Neural cell (in vitro differentiated cells): Measurements from ENCODE around the gene BIRC6. TPM values are rescaled to one million over a fixed set of nuclear protein-coding genes. Genes with fewer than 3 reads are reported as not detected.

Experiments
- H2AFZ ChIP-seq: fragments of 200-600, 300-800 bp; sonication (generic), shearing (Covaris generic); 2 replicates; pipeline ENCODE4 v1.6.0; 2014; ENCODE audit warnings: low read depth, mild to moderate bottlenecking, antibody characterized with exemption, low read length, moderate library complexity
- H3F3A ChIP-seq: fragments of 200-600 bp; shearing (Covaris generic); 2 replicates; pipeline ENCODE4 v1.6.1; 2016; ENCODE audit warnings: mild to moderate bottlenecking, moderate library complexity, mixed read lengths, antibody characterized with exemption, low read length; ENCODE audit not compliant: insufficient read depth, poor library complexity, severe bottlenecking
- H3K27ac ChIP-seq: fragments of 200-600, 300-800 bp; sonication (generic), shearing (Covaris generic); 2 replicates; pipeline ENCODE4 v1.5.1; 2014; ENCODE audit warnings: mild to moderate bottlenecking, low read length, moderate library complexity
- H3K27me3 ChIP-seq: fragments of 300-800, 200-600 bp; sonication (generic), shearing (Covaris generic); 2 replicates; pipeline ENCODE4 v1.6.0; 2014; ENCODE audit warnings: mild to moderate bottlenecking, low read depth, low read length, moderate library complexity; ENCODE audit not compliant: insufficient read depth
- H3K36me3 ChIP-seq: fragments of 300-800, 200-600 bp; sonication (generic), shearing (Covaris generic); 2 replicates; pipeline ENCODE4 v1.5.1; 2014; ENCODE audit warnings: mild to moderate bottlenecking, antibody characterized with exemption, low read length, moderate library complexity; ENCODE audit not compliant: insufficient read depth
- H3K4me2 ChIP-seq: fragments of 300-800, 200-600 bp; sonication (generic), shearing (Covaris generic); 2 replicates; pipeline ENCODE4 v1.6.0; 2014; ENCODE audit warnings: mild to moderate bottlenecking, low read length
- H3K4me3 ChIP-seq: fragments of 300-800, 200-600 bp; sonication (generic), shearing (Covaris generic); 2 replicates; pipeline ENCODE4 v1.5.1; 2014; ENCODE audit warnings: mild to moderate bottlenecking, low read length, moderate library complexity
- H3K79me2 ChIP-seq: fragments of 200-600 bp; shearing (Covaris generic); replicated peaks from 2 replicates; pipeline ENCODE4 v1.6.0; 2014; ENCODE audit warnings: mild to moderate bottlenecking, low read length, moderate library complexity; ENCODE audit not compliant: insufficient read depth
- H3K9ac ChIP-seq: fragments of 300-800, 200-600 bp; sonication (generic), shearing (Covaris generic); 2 replicates; pipeline ENCODE4 v1.6.1; 2016; ENCODE audit warnings: mild to moderate bottlenecking, low read length, mixed read lengths
- H3K9me2 ChIP-seq: fragments of 200-600 bp; shearing (Covaris generic); 2 replicates; pipeline ENCODE4 v1.6.1; 2016; ENCODE audit warnings: mild to moderate bottlenecking, low read length, mixed read lengths; ENCODE audit not compliant: insufficient read depth
- H3K9me3 ChIP-seq: fragments of 200-600, 300-800 bp; sonication (generic), shearing (Covaris generic); 2 replicates; pipeline ENCODE4 v1.6.1; 2016; ENCODE audit warnings: mild to moderate bottlenecking, mixed run types, low read length, moderate library complexity, mixed read lengths
- H4K20me1 ChIP-seq: fragments of 200-600 bp; shearing (Covaris generic); 2 replicates; pipeline ENCODE4 v1.6.1; 2016; ENCODE audit warnings: mild to moderate bottlenecking, mixed run types; ENCODE audit not compliant: insufficient read depth
- EP300 ChIP-seq: fragments of 450-650 bp; conservative IDR thresholded peaks from 2 replicates; pipeline ENCODE4 v1.6.1; 2014; ENCODE audit warnings: antibody characterized with exemption, mild to moderate bottlenecking, moderate library complexity; ENCODE audit not compliant: poor library complexity, severe bottlenecking
- EZH2 ChIP-seq: fragments of 200-600, 300-800 bp; shearing (Covaris generic), sonication (generic); IDR thresholded peaks from 2 replicates; pipeline ENCODE4 v1.6.1; 2014; ENCODE audit warnings: antibody characterized with exemption, low read length, borderline replicate concordance, mild to moderate bottlenecking; ENCODE audit not compliant: insufficient read depth, poor library complexity, severe bottlenecking
- MXI1 ChIP-seq: fragments of 450-650 bp; conservative IDR thresholded peaks from 2 replicates; pipeline ENCODE4 v1.6.1; 2014; ENCODE audit warnings: antibody characterized with exemption, mild to moderate bottlenecking; ENCODE audit not compliant: poor library complexity, severe bottlenecking
- POLR2AphosphoS5 ChIP-seq: IDR thresholded peaks from 2 replicates; pipeline ENCODE4 v1.6.1; 2012
- RAD21 ChIP-seq: fragments of 450-650 bp; conservative IDR thresholded peaks from 2 replicates; pipeline ENCODE4 v1.6.1; 2014; ENCODE audit warnings: antibody characterized with exemption, mild to moderate bottlenecking, moderate library complexity
- SMC3 ChIP-seq: fragments of 450-650 bp; conservative IDR thresholded peaks from 2 replicates; pipeline ENCODE4 v1.6.1; 2014; ENCODE audit warnings: antibody characterized with exemption, mild to moderate bottlenecking, moderate library complexity; ENCODE audit not compliant: poor library complexity
- TAF1 ChIP-seq: IDR thresholded peaks from 2 replicates; pipeline ENCODE4 v1.6.1; 2012; ENCODE audit warnings: low read depth
- polyA plus RNA-seq: library from polyadenylated mRNA; depleted of rRNA; stranded (reverse); fragments of >200 nt; gene quantifications from 2 replicates; pipeline ENCODE4 v1.2.3, GENCODE V29; 2014
- TF ChIP-seq, protein P1 (sequence below): fragments of 450-650 bp; IDR thresholded peaks from 2 replicates; pipeline ENCODE4 v1.5.1; 2014; ENCODE audit warnings: antibody characterized with exemption, mild to moderate bottlenecking, moderate library complexity; ENCODE audit not compliant: poor library complexity, severe bottlenecking
- TF ChIP-seq, protein P2 (sequence below): IDR thresholded peaks from 2 replicates; pipeline ENCODE4 v1.6.1; 2012; ENCODE audit warnings: borderline replicate concordance

Gene BIRC6
- polyA plus RNA-seq, 1 donor from 2014 or later = 109 TPM

GRCh38 chr2:32489061-32489460, 132.2 kb downstream of the BIRC6 start:
- H3F3A ChIP-seq = no peaks in the 10 kb centered on the region
- no peaks in the 10 kb centered on the region for H3K9me2 ChIP-seq
- H3K36me3 ChIP-seq = peaks cover 7% of the 10 kb centered on the region
- H3K27ac ChIP-seq = no peak overlapping the region
- no peaks in the 10 kb centered on the region for H3K9me3 ChIP-seq
- H4K20me1 ChIP-seq = no peaks in the 10 kb centered on the region
- no peaks in the 10 kb centered on the region for H3K79me2 ChIP-seq
- H3K4me2 ChIP-seq = no peak overlapping the region
- TF ChIP-seq EZH2 = no peak
- TF ChIP-seq, protein P1, sequence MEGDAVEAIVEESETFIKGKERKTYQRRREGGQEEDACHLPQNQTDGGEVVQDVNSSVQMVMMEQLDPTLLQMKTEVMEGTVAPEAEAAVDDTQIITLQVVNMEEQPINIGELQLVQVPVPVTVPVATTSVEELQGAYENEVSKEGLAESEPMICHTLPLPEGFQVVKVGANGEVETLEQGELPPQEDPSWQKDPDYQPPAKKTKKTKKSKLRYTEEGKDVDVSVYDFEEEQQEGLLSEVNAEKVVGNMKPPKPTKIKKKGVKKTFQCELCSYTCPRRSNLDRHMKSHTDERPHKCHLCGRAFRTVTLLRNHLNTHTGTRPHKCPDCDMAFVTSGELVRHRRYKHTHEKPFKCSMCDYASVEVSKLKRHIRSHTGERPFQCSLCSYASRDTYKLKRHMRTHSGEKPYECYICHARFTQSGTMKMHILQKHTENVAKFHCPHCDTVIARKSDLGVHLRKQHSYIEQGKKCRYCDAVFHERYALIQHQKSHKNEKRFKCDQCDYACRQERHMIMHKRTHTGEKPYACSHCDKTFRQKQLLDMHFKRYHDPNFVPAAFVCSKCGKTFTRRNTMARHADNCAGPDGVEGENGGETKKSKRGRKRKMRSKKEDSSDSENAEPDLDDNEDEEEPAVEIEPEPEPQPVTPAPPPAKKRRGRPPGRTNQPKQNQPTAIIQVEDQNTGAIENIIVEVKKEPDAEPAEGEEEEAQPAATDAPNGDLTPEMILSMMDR = no peak
- TF ChIP-seq TAF1 = no peak
- TF ChIP-seq POLR2AphosphoS5 = no peak
- no peak for TF ChIP-seq RAD21
- TF ChIP-seq, protein P2, sequence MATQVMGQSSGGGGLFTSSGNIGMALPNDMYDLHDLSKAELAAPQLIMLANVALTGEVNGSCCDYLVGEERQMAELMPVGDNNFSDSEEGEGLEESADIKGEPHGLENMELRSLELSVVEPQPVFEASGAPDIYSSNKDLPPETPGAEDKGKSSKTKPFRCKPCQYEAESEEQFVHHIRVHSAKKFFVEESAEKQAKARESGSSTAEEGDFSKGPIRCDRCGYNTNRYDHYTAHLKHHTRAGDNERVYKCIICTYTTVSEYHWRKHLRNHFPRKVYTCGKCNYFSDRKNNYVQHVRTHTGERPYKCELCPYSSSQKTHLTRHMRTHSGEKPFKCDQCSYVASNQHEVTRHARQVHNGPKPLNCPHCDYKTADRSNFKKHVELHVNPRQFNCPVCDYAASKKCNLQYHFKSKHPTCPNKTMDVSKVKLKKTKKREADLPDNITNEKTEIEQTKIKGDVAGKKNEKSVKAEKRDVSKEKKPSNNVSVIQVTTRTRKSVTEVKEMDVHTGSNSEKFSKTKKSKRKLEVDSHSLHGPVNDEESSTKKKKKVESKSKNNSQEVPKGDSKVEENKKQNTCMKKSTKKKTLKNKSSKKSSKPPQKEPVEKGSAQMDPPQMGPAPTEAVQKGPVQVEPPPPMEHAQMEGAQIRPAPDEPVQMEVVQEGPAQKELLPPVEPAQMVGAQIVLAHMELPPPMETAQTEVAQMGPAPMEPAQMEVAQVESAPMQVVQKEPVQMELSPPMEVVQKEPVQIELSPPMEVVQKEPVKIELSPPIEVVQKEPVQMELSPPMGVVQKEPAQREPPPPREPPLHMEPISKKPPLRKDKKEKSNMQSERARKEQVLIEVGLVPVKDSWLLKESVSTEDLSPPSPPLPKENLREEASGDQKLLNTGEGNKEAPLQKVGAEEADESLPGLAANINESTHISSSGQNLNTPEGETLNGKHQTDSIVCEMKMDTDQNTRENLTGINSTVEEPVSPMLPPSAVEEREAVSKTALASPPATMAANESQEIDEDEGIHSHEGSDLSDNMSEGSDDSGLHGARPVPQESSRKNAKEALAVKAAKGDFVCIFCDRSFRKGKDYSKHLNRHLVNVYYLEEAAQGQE = no peak
- TF ChIP-seq EP300 = no peak
- TF ChIP-seq SMC3 = no peak
- H2AFZ ChIP-seq = no peak overlapping the region
- H3K4me3 ChIP-seq = no peak overlapping the region
- H3K9ac ChIP-seq = no peak overlapping the region
- no peaks in the 10 kb centered on the region for H3K27me3 ChIP-seq

DNA sequence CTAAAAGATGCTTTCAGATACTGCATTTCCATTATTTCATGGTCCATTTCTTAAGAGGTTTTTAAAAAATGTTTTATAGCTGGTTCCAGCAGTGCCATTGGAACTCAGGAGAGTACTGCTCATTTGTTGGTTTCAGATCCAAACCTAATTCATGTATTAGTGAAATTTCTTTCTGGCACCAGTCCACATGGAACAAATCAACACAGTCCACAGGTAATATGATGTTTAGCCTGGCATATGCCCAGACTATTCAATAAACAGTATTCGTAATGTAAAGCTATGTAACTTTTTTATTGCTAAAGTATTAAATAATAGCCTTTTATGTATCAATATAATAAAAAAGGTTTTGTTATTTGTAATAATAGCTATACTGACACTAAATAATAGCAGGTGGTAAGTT, 134.5 kb downstream of the BIRC6 start:
- TF ChIP-seq MXI1 = no peak
- no peak for TF ChIP-seq POLR2AphosphoS5
- no peak for TF ChIP-seq RAD21
- no peak for TF ChIP-seq SMC3
- no peak for TF ChIP-seq TAF1
- TF ChIP-seq EZH2 = no peak
- H4K20me1 ChIP-seq = no peaks in the 10 kb centered on the region
- H2AFZ ChIP-seq = no peak overlapping the region
- H3K79me2 ChIP-seq = no peaks in the 10 kb centered on the region
- H3K36me3 ChIP-seq = peaks cover 3% of the 10 kb centered on the region
- H3K9ac ChIP-seq = no peak overlapping the region
- H3K4me2 ChIP-seq = no peak overlapping the region
- H3F3A ChIP-seq = no peaks in the 10 kb centered on the region
- no peaks in the 10 kb centered on the region for H3K9me2 ChIP-seq
- no peaks in the 10 kb centered on the region for H3K9me3 ChIP-seq
- no peak overlapping the region for H3K27ac ChIP-seq
- no peak overlapping the region for H3K4me3 ChIP-seq
- no peaks in the 10 kb centered on the region for H3K27me3 ChIP-seq

DNA sequence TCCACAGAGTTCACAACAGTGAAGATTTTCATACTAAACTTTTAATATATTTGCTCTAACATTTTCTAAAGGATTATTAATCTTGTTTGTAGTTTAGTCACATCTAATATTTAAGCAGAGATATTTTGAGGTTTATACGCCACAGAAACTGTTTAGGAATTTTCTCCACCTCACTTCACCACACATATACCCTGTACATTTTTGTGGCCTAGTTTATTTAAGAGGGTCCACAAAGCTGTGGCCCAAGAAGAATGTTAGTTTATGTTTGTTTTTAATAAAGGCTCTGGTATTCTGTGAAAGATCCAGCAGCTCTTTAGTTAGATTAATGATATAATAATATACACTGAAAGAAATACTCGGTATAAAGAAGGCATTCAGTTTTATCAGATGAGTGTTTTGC, 138.3 kb downstream of the BIRC6 start:
- no peaks in the 10 kb centered on the region for H4K20me1 ChIP-seq
- H3K9ac ChIP-seq = no peak overlapping the region
- H3F3A ChIP-seq = no peaks in the 10 kb centered on the region
- H3K79me2 ChIP-seq = no peaks in the 10 kb centered on the region
- H3K27me3 ChIP-seq = no peaks in the 10 kb centered on the region
- no peak overlapping the region for H3K4me2 ChIP-seq
- no peaks in the 10 kb centered on the region for H3K9me3 ChIP-seq
- no peak overlapping the region for H2AFZ ChIP-seq
- no peak for TF ChIP-seq MXI1
- no peak for TF ChIP-seq RAD21
- no peak for TF ChIP-seq EP300
- TF ChIP-seq, protein P2 = no peak
- no peak for TF ChIP-seq SMC3
- no peak for TF ChIP-seq POLR2AphosphoS5
- TF ChIP-seq, protein P1 = no peak
- no peak for TF ChIP-seq TAF1
- TF ChIP-seq EZH2 = no peak
- H3K9me2 ChIP-seq = no peaks in the 10 kb centered on the region
- no peak overlapping the region for H3K4me3 ChIP-seq
- H3K36me3 ChIP-seq = peaks cover 9% of the 10 kb centered on the region
- no peak overlapping the region for H3K27ac ChIP-seq
